ENCODE data around the gene CCDC63.
"Not testable (repeated sequence)": the region's sequence is repeated elsewhere in the genome, so short reads cannot be mapped to it uniquely, and the experiment has no call there.

CCDC63 gene

DNA sequence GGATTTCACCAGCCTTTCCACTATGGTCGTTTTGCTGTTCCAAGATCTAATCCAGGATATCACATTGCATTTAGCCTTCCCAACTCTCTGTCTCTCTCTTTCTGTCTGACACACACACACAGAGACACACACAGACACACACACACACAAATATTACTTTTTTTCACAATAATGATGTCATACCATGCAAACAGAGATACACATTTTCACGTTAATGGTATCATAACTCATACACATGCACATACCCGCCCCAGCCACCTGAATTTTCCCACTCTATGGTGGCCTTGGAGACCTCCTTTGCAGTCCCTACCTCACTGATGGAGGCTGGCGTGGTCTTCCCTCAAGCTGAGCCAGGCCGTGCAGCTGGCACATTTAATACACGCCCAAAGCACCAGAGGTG is 80.8 kb downstream of the CCDC63 start:
- no peak for DNase-seq

DNA sequence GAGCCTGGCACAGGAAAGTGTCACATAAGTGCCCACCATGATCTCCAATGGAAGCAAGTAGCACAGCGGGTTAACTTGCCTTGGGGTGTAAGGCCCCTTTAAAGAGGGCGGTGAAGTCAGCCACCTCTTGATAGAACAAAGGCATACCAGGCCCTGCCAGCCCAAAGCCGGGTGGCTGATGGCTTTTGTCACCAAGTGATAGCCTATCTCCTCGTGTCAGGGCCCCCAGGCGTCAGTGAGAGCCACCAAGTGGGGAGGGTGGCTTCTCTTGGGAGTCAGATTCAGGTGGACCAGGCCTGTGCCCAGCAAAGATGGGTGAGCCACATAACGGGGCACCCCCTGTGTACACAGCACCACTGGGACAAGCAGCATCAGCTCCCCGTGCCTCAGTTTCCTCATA is 81.9 kb downstream of the CCDC63 start:
- no peak for DNase-seq

DNA sequence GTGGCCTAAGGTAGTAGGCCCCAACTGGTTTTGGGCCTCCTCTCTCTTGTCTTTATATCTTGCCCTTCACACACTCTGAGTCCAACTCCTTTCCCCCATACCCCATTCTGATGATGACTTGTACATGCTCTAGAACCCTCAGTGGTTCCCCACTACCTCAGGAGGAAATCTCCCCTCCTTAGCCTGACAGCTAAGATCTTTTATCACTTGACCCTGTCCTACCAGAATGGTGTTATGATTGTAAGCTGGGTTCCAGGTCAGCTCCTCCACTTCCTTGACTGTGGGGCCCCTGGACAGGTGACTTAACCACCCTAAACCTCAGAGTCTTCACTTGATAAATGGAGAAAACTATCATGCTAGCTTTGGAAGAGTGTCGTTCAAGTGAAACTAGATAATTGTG is 83.0 kb downstream of the CCDC63 start:
- no peak for DNase-seq

DNA sequence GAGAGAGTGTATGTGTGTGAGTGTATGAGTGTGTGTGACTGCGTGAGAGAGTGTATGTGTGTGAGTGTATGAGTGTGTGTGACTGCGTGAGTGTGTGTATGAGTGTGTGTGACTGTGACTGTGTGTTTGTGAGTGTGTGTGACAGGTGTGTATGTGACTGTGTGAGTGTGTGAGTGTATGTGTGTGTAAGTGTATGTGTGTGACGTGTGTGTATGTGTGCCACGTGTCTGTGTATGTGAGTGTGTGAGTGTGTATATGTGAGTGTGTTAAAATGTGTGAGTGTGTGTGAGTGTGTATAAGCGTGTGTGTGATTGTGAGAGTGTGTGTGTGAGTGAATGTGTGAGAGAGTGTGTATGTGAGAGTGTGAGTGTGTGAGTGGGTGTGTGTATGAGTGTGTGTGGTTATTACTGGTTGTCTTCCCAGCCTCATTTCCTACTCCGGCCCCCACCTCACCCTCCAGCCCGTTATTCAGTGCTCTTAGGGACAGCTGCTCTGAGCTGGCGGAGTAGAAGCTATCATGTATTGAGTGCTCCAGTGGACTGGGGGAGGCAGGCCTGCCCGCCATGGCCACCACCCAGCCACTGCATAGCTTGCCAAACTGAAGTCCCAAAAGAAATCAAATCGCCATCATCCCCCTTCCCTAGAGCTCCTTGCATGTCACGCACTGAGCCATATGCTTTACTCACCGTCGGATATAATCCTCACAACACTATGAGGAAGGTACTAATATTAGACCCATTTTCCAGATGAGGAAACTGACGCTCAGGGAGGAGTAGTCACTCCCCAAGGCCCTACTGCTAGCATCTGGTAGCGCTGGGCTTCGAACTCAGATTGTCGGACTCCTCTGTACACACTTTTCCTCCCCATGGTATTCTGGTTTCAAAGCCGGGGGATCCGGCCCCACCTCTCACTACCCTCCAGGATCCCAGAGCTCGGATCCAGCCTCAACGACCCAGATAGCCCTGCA is 83.8 kb downstream of the CCDC63 start:
- no peak for DNase-seq

DNA sequence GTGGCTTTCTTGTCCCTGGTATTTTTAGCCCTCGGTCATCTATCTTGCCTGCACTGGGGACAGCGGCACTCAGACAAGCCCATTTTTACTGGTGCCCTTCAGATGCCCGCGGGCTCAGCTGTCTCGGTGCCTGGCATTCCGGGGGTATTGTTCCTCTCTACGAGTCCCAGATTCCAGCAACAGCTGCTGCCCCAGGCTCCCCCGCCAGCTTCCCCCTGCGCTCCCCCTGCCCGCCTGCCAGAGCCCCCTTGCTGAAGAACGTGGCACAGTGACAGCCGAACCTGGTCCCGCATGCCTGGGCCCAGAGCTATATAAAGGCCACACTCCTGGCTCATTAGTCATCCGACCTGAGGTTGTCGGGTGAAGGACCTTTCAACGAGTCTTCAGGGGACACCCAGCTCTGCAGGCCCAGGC is 84.5 kb downstream of the CCDC63 start:
- no peak for DNase-seq

DNA sequence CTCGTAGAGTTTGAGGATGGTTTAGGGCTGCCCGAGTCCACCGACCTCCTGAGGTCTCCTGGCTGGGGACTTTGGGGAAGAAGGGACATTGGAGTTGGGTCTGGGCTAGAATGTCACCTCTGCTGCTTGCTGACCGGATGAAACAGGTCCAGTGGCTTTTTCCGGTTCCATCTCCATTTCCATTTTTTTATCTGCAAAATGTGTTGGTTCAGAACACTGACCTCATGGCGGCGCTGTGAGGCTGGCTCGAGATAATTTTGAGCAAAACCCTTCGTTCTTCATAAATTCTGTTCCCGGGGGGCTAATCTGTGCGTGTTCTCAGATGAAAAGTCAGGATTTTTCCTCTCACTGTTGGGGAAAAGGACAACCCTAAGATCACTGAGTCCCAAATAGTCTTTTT is 85.3 kb downstream of the CCDC63 start:
- DNase-seq: no peak

DNA sequence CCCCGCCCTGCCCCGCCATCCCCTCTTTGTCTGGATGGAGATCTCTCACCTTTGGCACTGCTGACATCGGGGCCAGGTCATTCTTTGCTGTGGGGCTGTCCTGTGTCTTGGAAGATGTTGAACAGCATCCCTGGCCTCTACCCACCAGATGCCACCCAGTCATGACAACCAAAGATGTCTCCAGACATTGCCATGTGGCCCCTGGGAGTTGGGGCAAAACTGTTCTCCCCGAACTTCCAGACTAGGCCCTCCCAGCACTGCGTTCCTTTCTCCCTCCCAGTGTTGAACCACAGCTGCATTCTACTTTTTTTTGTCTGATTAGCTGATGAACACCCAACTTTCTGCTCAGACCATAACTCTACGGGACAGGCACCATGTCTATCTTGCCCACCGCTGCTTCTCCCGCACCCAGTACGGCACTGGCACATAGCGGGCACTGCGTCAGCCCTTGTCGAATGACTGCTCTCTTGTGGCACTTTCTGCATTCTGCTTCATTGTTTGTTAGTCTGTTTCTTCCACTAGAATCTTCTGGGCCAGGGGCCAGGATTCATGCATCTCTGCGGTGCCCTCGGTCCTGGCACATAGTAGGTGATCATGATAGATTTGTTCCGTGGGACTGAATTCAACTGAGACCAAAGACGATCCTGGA is 86.7 kb downstream of the CCDC63 start:
- no peak for DNase-seq

DNA sequence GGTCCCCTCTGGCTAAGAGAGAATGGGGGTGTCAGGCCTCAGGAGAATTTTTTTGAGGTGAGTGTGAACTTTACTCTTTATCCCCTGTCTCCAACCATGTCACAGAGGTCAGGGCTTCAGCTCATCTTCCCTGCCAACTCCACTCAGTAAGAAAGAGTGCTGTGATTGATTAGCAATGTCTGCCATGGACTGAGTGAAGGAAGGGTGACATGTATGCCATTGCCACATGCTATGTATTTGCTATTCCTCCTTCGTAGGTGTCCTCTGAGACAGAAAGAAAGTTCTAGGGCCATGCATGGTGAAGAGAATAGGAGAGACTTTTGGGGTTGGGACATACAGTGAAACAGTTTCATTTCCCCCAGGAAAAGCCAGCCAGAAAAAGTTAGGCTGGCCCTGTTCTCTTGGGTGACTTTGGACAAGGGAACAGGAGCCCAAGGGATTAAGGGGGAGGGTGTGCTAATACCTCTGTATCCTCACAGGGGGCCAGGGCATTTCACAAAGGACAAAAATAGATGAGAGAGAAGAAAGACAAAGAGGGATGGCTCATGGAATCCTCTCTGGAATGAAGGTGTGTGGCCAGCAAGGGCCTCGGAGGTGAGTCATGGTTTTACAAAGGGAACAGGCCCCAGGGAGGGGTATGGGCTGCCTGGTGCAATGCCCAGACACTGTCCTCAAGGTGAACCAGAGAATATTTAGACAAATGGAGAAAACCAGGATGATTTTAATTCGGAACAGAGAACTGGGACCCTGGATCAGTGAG is 87.5 kb downstream of the CCDC63 start:
- DNase-seq: no peak

DNA sequence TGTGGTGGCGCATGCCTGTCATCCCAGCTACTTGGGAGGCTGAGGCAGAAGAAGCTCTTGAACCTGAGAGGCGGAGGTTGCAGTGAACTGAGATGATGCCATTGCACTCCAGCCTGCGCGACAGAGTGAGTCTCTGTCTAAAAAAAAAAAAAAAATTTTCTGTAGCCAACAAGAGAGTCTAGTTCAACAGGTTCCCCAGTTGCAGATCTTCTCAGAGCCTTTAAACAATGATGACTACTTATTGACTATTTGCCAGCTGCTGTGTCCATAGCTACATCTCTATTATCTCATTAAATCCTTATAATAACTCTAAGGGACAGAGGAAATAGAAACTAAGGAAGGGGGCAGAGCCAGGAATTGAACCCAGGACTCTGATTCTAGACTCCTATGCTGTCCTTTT is 88.8 kb downstream of the CCDC63 start:
- DNase-seq: no peak

DNA sequence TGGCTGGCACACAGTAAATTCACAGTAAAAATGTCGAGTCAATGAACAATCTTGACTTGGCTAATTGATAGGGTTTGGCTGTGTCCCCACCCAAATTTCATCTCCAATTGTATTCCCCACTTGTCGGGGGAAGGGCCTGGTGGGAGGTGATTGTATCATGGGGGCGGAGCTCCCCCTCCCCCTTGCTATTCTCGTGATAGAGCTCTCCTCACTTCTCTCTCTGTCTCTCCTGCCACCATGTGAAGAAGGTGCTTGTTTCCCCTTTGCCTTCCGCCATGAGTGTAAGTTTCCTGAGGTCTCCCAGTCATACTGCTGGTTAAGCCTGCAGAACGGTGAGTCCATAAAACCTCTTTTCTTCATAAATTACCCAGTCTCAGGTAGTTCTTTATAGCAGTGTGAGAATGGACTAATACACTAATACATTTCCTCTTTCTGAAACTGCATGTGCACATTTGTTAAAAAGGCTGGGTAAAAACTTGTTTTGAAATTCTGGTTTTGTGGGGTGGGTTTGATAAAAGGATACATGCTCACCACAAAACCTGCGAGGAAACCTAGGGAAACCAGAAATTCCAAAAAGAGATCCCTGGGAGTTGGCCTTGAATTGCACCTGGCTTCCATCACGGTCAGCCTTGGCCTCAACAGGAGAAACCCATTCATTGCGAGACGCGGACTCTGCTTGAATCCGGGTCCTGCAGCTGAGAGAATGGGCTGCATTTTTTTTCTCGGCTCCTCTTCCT is 89.7 kb downstream of the CCDC63 start:
- no peak for DNase-seq

DNA sequence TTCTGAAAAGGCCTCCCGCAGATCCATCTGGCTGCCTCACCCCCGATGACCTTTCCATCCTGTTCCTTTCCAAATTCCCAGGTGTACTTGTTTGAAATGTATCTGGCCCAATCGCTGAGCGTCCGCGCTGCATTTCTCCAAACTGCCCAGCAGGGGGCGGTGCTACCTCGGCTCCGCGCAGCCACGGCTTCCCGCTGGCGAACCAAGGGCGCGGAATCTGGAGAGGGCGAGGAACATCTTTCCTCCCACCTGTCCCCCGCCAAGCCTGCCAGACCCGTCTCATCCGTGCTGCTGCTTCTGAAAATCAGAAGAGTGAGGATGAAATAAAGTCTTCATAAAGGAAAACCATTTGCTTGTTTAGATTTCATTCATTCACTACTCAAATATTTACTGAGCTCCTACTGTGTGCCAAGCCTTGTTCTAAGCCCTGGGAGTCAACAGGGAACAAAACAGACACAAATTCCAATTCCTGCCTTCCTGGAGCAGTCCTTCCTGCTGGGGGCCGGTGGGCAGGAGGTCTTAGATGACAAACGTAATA is 90.4 kb downstream of the CCDC63 start:
- no peak for DNase-seq

DNA sequence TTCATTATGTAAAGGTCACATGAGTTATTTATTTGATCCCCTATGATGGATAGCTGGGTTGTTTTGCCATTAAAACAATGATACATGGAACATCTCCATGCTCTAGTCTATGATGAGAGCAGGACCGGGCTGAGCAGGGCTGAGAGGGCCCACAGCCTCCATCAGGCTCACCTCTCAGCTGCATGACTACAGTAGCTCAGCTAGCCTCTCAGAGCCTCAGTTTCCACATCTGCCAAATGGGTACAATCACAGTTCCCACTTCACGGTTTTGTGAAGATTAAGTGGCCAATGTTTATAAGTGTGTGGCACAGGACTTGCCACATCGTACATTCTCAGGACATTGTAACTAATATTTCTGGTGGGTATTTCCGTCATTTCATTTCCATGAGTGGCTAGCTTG is 93.5 kb downstream of the CCDC63 start:
- no peak for DNase-seq

DNA sequence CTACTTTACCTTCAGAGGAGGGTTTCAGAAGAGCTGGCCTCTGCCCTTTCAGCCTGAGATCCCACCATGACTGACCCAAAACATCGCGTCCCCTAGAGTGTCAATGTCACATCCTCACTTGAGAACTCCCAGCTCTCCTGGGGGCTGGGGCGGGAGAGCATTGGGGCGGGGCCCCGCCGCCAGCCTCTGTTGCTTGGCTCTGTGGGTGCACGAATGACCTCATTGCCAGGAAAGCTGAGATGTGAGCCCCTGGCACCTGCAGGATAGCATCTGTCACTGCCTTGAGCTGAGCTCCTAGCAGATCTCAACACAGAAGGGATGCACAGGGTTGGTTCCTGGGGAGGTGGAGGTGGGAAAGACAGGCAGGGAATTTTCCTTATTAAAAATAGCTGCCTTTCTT is 94.1 kb downstream of the CCDC63 start:
- DNase-seq: no peak

DNA sequence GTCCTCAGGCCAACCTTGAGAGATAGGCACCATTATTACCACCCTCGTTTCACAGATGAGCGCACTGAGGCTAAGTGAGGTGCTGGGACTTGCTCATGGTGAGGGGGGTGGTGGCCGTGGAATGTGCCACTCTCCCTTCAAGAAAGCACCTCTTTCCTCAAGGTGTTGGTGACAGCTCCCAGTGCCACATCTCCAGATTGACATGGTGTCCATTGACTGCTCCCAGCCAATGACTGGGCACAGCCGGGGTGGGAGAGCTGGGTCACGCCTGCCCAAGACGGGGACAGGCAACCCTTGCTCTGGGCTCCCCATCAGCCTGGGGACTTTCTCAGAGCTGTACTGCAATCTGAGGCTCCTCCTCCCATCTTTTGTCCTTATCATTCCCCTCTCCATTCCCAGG is 94.6 kb downstream of the CCDC63 start:
- DNase-seq: no peak

DNA sequence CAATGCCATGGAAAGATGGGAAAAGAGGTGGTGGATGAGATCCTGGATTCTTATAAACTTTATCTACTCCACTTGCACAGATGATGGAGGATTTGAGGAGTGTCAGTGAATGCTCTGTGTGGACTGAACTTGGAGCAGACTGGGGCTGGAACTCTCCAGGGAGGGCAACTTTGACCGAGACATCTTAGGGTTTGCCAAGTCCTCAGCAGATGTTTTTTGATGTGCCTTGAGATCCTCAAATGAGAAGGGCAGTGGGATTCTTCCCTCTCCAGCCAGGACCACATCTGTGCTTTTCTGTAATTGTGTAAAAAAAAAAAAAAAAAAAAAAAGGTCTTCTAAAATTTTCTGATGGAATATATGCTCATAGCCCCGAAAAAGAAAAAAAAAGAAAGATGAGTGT is 96.6 kb downstream of the CCDC63 start:
- no peak for DNase-seq

DNA sequence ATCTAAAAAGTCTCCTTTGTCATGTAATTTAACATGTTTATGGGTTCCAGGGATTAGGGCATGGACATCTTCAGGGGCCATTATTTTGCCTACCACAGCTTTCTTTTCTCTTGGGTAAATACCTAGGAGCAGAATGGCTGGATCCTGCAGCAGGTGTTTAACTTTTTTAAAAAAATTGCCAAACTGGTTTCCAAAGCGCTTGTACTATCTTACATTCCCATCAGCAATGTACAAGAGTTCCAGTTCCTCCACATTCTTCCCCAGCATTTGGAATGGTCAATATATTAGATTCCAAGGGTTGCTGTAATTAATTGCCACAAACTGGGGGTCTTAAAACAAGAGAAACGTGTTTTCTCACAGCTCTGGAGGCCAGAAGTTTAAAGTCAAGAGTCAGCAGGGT is 101.3 kb downstream of the CCDC63 start:
- DNase-seq: no peak

DNA sequence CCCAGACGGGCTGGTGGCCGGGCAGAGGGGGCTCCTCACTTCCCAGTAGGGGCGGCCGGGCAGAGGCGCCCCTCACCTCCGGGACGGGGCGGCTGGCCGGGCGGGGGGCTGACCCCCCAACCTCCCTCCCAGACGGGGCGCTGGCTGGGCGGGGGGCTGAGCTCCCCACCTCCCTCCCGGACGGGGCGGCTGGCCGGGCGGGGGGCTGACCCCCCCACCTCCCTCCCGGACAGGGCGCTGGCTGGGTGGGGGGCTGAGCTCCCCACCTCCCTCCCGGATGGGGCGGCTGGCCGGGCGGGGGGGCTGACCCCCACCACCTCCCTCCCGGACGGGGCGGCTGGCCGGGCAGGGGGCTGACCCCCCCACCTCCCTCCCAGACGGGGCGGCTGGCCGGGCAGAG is 103.7 kb downstream of the CCDC63 start:
- DNase-seq: not testable (repeated sequence)

DNA sequence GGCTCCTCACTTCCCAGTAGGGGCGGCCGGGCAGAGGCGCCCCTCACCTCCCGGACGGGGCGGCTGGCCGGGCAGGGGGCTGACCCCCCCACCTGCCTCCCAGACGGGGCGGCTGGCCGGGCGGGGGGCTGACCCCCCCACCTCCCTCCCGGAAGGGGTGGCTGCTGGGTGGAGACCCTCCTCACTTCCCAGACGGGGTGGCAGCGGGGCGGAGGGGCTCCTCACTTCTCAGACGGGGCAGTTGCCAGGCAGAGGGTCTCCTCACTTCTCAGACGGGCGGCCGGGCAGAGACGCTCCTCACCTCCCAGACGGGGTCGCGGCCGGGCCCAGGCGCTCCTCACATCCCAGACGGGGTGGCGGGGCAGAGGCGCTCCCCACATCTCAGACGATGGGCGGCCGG is 104.1 kb downstream of the CCDC63 start:
- DNase-seq: not testable (repeated sequence)

Measured in cortex of kidney (tissue), 1 donor.